IMR-90 (cell line): ENCODE data around the gene SLC6A12. TPM values are rescaled to one million over a fixed set of nuclear protein-coding genes. Genes with fewer than 3 reads are reported as not detected.

Experiments
- ATAC-seq: fragments of 200-7000 bp; cut with Tn5 transposase; 2 replicates; pipeline ENCODE4 v1.9.1; 2020; ENCODE audit warnings: low read depth, mild to moderate bottlenecking, moderate library complexity
- BruUV-seq: library from RNA; stranded (reverse); fragments of 400-500 nt; replicated peaks from 2 replicates; lab custom pipeline; 2021; lab: Mats Ljungman, UMichigan
- CTCF ChIA-PET: fragments of 300-600 bp; formaldehyde crosslinking; extraction: SDS; loops from one replicate; lab custom pipeline; 2021; ENCODE audit warnings: antibody characterized with exemption; lab: Yijun Ruan, JAX
- POLR2A ChIA-PET: fragments of 300-600 bp; sonication (Branson Sonifier 250); formaldehyde crosslinking; loops from one replicate; lab custom pipeline; 2022; ENCODE audit warnings: antibody characterized with exemption; ENCODE audit not compliant: unreplicated experiment; lab: Charles Lee
- DNase-seq: peaks from one replicate; pipeline ENCODE4 v3.0.0; 2013
- H2AFZ ChIP-seq: replicated peaks from 2 replicates; pipeline ENCODE3; 2013; ENCODE audit warnings: low read length, mild to moderate bottlenecking; ENCODE audit not compliant: poor library complexity
- H2AK5ac ChIP-seq: 2 replicates; pipeline ENCODE4 v1.6.1; 2013; ENCODE audit warnings: low read depth, low read length, inconsistent platforms
- H2AK9ac ChIP-seq: replicated peaks from 2 replicates; pipeline ENCODE3; 2013; ENCODE audit warnings: mild to moderate bottlenecking, low read depth, low read length, moderate library complexity; ENCODE audit not compliant: poor library complexity
- H2BK120ac ChIP-seq: 2 replicates; pipeline ENCODE4 v1.6.1; 2013; ENCODE audit warnings: low read depth, low read length, inconsistent platforms
- H2BK15ac ChIP-seq: 3 replicates; pipeline ENCODE4 v1.6.1; 2013; ENCODE audit warnings: low read depth, low read length, inconsistent platforms
- H2BK20ac ChIP-seq: 2 replicates; pipeline ENCODE4 v1.6.1; 2013; ENCODE audit warnings: low read depth, mild to moderate bottlenecking, inconsistent platforms, low read length, moderate library complexity
- H2BK5ac ChIP-seq: 2 replicates; pipeline ENCODE4 v1.6.1; 2013; ENCODE audit warnings: mild to moderate bottlenecking, low read depth, low read length, inconsistent platforms; ENCODE audit not compliant: poor library complexity, severe bottlenecking
- H3K14ac ChIP-seq: replicated peaks from 2 replicates; pipeline ENCODE4 v1.6.1; 2013; ENCODE audit warnings: low read depth, low read length, inconsistent platforms
- H3K18ac ChIP-seq: 2 replicates; pipeline ENCODE4 v1.6.1; 2013; ENCODE audit warnings: low read depth, low read length, control low read depth
- H3K23ac ChIP-seq: 2 replicates; pipeline ENCODE4 v1.6.1; 2013; ENCODE audit warnings: low read depth, low read length, inconsistent platforms
- H3K27ac ChIP-seq: 2 replicates; pipeline ENCODE4 v1.5.1; 2013; ENCODE audit warnings: mild to moderate bottlenecking, control low read depth, low read length; ENCODE audit not compliant: insufficient read depth
- H3K27me3 ChIP-seq: 2 replicates; pipeline ENCODE4 v1.6.1; 2013; ENCODE audit warnings: low read length; ENCODE audit not compliant: control insufficient read depth, insufficient read depth
- H3K36me3 ChIP-seq: 2 replicates; pipeline ENCODE4 v1.6.1; 2013; ENCODE audit warnings: low read length, mixed read lengths; ENCODE audit not compliant: control insufficient read depth, insufficient read depth
- H3K4ac ChIP-seq: 2 replicates; pipeline ENCODE4 v1.6.1; 2013; ENCODE audit warnings: low read depth, low read length, inconsistent platforms
- H3K4me1 ChIP-seq: 2 replicates; pipeline ENCODE4 v1.6.1; 2013; ENCODE audit warnings: low read length, mixed read lengths; ENCODE audit not compliant: control insufficient read depth, insufficient read depth
- H3K4me2 ChIP-seq: 2 replicates; pipeline ENCODE4 v1.6.1; 2013; ENCODE audit warnings: low read depth, mild to moderate bottlenecking, control low read depth, low read length, moderate library complexity
- H3K4me3 ChIP-seq: 2 replicates; pipeline ENCODE4 v1.5.1; 2013; ENCODE audit warnings: low read depth, mild to moderate bottlenecking, control low read depth, low read length, moderate library complexity; ENCODE audit not compliant: insufficient read depth
- H3K56ac ChIP-seq: 2 replicates; pipeline ENCODE4 v1.6.1; 2013; ENCODE audit warnings: low read length, inconsistent platforms; ENCODE audit not compliant: insufficient read depth; ENCODE audit errors: extremely low read depth
- H3K79me1 ChIP-seq, 2 experiments: 2 replicates each; pipeline ENCODE4 v1.6.1; 2013; ENCODE audit warnings: low read length in 2 of 2, inconsistent platforms in 1 of 2, low read depth in 1 of 2
- H3K9ac ChIP-seq: 2 replicates; pipeline ENCODE4 v1.6.1; 2013; ENCODE audit warnings: low read depth, low read length, control low read depth
- H3K9me1 ChIP-seq: 2 replicates; pipeline ENCODE4 v1.6.1; 2013; ENCODE audit warnings: low read length, inconsistent platforms; ENCODE audit not compliant: insufficient read depth
- H3K9me3 ChIP-seq: 2 replicates; pipeline ENCODE4 v1.6.1; 2013; ENCODE audit warnings: low read length; ENCODE audit not compliant: control insufficient read depth, insufficient read depth
- H4K20me1 ChIP-seq: 2 replicates; pipeline ENCODE4 v1.6.1; 2013; ENCODE audit warnings: low read length, inconsistent platforms; ENCODE audit not compliant: insufficient read depth
- H4K5ac ChIP-seq: 2 replicates; pipeline ENCODE4 v1.6.1; 2013; ENCODE audit warnings: mild to moderate bottlenecking, low read depth, low read length, control low read depth
- H4K8ac ChIP-seq, 2 experiments: 2 replicates each; pipeline ENCODE4 v1.6.1; 2013; ENCODE audit warnings: low read depth in 2 of 2, low read length in 2 of 2, control low read depth in 1 of 2, inconsistent platforms in 1 of 2
- H4K91ac ChIP-seq: 2 replicates; pipeline ENCODE4 v1.6.1; 2013; ENCODE audit warnings: low read depth, low read length, inconsistent platforms; ENCODE audit not compliant: insufficient read depth
- BHLHE40 ChIP-seq: fragments of 150-350 bp; IDR thresholded peaks from 2 replicates; pipeline ENCODE4 v1.6.1; 2016; ENCODE audit warnings: mild to moderate bottlenecking, low read depth, low read length
- MAZ ChIP-seq: IDR thresholded peaks from 2 replicates; pipeline ENCODE4 v1.6.1; 2012; ENCODE audit warnings: low read depth, mild to moderate bottlenecking, low read length, improper control_type of control experiment, moderate library complexity, borderline replicate concordance
- NFE2L2 ChIP-seq: fragments of 150-350 bp; IDR thresholded peaks from 2 replicates; pipeline ENCODE4 v1.6.1; 2016; ENCODE audit warnings: low read depth, mild to moderate bottlenecking, low read length
- RAD21 ChIP-seq: IDR thresholded peaks from 2 replicates; pipeline ENCODE4 v1.6.1; 2012; ENCODE audit warnings: low read length, improper control_type of control experiment
- WGBS, 2 experiments: methylation state at CpG; one replicate each; pipeline versions ENCODE4 v1.1.5 to v1.1.7; 2013; ENCODE audit warnings: missing lambda C conversion rate in 2 of 2; ENCODE audit not compliant: insufficient read length in 1 of 2; ENCODE audit errors: extremely low coverage in 2 of 2; 5-methylcytosine and 5-hydroxymethylcytosine counted together
- dilution Hi-C: fragments of 300-500 bp; cut with HindIII; formaldehyde crosslinking; loops from one replicate; pipeline ENCODE4 v1.14.3; 2018; ENCODE audit warnings: low sequenced_read_pairs; ENCODE audit not compliant: unreplicated experiment
- in situ Hi-C: fragments of 300-500 bp; cut with MboI; formaldehyde crosslinking; loops from 3 replicates; pipeline ENCODE4 v1.14.3; 2019; ENCODE audit warnings: low sequenced_read_pairs, inconsistent platforms, mixed read lengths
- intact Hi-C: fragments of 100-400 bp; cut with micrococcal nuclease; formaldehyde crosslinking; loops from 2 replicates; pipeline ENCODE4 v1.10.0; 2022
- polyA plus RNA-seq, 3 experiments: library from polyadenylated mRNA; depleted of rRNA; stranded (reverse); fragments of >200 nt; gene quantifications; 2 replicates each; pipeline ENCODE4 v1.2.3, GENCODE V29; 2012; ENCODE audit warnings: low replicate concordance in 1 of 3
- total RNA-seq: library from RNA; depleted of rRNA; stranded (reverse); fragments of >200 nt; gene quantifications from 2 replicates; pipeline ENCODE4 v1.2.3, GENCODE V29; 2012

Gene SLC6A12
- total and polyA plus RNA-seq, 2 of the 4 experiments (the other 2 are of a cell fraction), result not detected

DNA sequence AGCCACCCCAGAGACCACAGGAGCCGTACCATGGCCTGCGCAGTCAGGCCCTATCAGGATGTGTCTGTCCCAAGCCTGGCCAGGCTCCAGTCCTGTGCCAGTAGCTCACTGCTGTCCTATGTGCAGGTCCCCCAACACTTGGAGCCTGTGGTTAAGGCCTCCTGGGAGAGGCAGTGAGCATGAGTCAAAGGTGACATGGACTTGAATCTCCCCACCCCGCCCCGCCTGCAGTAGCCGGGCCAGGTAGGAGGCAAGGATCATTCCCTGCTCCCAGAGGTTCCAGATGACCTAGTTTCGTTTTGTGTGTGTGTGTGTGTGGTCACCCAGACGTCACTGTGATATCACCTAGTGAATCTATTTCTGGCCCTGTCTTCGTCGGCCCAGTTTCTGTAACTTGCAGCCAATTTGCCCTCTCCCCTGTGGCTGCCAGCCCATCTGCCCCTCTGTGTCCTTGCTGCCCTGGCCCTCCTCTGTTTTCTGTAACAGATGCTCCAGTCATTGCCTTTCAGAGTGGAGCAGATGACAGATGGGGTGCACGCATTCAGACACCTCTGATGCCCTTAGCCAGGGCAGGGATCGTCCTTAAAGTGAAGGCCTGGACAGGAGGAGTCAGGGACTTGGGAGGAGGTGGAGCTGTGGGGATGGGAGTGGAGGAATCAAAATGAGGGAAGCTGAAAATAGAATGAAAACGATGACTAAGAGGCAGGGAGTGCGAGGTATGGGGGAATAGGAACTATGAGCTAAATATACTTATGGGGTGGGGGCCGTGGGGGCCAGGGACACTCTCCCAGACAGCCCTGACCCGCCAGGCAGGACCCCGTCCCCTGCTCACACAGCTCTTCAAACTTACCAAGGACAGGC, 37.4 kb downstream of the SLC6A12 start:
- Histone ChIP-seq H2BK5ac (peak overlapping the region; percentile 62), H4K20me1 (no peaks in the 10 kb centered on the region), H3K9me1 (peaks cover 27% of the 10 kb centered on the region), H3K14ac (peak overlapping the region; percentile 80), H3K79me1 (no peaks in the 10 kb centered on the region; a peak in 1 of 4 replicates), H2AK5ac (peak overlapping the region; percentile 95), H3K4me1 (peaks cover 22% of the 10 kb centered on the region), H3K36me3 (no peaks in the 10 kb centered on the region), H3K9ac (peak overlapping the region; percentile 9; the same call in 1 of the 2 replicates), H3K4me2 (peak overlapping the region; percentile 16; the same call in 1 of the 2 replicates), H2AFZ (peak overlapping the region; percentile 93), H3K56ac (peak overlapping the region; percentile 43; the same call in 1 of the 2 replicates), H4K5ac (peak overlapping the region; percentile 7; the same call in 1 of the 2 replicates), H4K91ac (peak overlapping the region; percentile 56), H3K18ac (peak overlapping the region; percentile 49; the same call in 1 of the 2 replicates), H3K4me3 (no peak overlapping the region), H2BK120ac (peak overlapping the region; percentile 92), H3K23ac (peak overlapping the region; percentile 54; the same call in 1 of the 2 replicates), H3K9me3 (no peaks in the 10 kb centered on the region), H3K27ac (peak overlapping the region; percentile 3; the same call in 1 of the 2 replicates), H3K4ac (peak overlapping the region; percentile 92), H3K27me3 (no peaks in the 10 kb centered on the region; the same call in 1 of the 2 replicates), H2BK15ac (peak overlapping the region; percentile 73; the same call in 2 of the 3 replicates), H4K8ac (peak overlapping the region; percentile 25 to 88; a peak in 3 of 4 replicates), H2AK9ac (peak overlapping the region; percentile 59), H2BK20ac (peak overlapping the region; percentile 91; the same call in 1 of the 2 replicates)
- intact Hi-C loops, result no loop called here
- CTCF ChIA-PET, result no interaction called here
- POLR2A ChIA-PET, result no interaction called here
- dilution Hi-C loops, result no loop called here
- in situ Hi-C loops, result no loop called here
- no TSS peak for BruUV-seq
- TF ChIP-seq RAD21 (no peak), MAZ (0 out of 2 replicates have a peak, but pooled peaks have one; percentile 23), NFE2L2 (no peak), BHLHE40 (0 out of 2 replicates have a peak, but pooled peaks have one; percentile 14)
- ATAC-seq, result peak; percentile 81
- peak; percentile 61 for DNase-seq
- 42% methylated on average over 6 of the region's 16 CpGs; no CpG with 5 or more reads in 1 of the 2 experiments for WGBS, 2 experiments
